Lung microvascular endothelial cell (primary cell): ENCODE results near the gene NEURL1B. TPM values are rescaled to one million over a fixed set of nuclear protein-coding genes. Genes with fewer than 3 reads are reported as not detected.

Experiments used
- DNase-seq, 2 donors: peaks; one replicate each; pipeline versions ENCODE4 v3.0.0 to v3.0.0-alpha.2; 2010; ENCODE audit warnings: low read depth in 2 of 2
- total RNA-seq: library from RNA; depleted of rRNA; stranded (reverse); fragments of >200 nt; gene quantifications from 2 replicates; pipeline ENCODE4 v1.2.1, GENCODE V29; 2014

NEURL1B gene
- total RNA-seq, 1 donor from 2014 or later, result 0.40 TPM

- no peak for DNase-seq
These were observed 30.4 kb upstream of the NEURL1B start for GRCh38 chr5:172610643-172611042.

DNA sequence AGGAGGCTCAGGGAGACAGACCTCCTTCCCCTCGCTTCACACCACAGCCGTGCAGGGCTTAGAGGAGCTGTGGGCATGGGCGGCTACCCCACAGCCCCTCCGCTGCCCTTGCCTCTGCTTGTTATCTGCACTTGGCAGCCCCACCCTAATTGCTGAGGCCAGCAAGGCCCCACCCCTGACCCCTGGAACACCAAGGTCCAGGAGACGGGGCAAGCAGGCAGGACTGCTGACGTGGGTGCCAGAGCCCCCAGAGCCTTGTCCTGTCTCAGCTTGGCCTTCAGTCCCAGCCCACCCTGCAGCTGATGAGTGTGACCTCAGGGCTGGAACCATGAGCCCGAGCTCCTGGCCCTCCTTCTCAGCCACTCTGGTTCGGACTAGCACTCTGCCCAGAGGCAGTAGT, 29.1 kb upstream of the NEURL1B start:
- no peak for DNase-seq

GRCh38 chr5:172612771-172613170, 28.3 kb upstream of the NEURL1B start:
- DNase-seq, result no peak

GRCh38 chr5:172616136-172616535, 24.9 kb upstream of the NEURL1B start:
- no peak for DNase-seq

GRCh38 chr5:172616730-172617129, 24.3 kb upstream of the NEURL1B start:
- DNase-seq, result no peak

DNA sequence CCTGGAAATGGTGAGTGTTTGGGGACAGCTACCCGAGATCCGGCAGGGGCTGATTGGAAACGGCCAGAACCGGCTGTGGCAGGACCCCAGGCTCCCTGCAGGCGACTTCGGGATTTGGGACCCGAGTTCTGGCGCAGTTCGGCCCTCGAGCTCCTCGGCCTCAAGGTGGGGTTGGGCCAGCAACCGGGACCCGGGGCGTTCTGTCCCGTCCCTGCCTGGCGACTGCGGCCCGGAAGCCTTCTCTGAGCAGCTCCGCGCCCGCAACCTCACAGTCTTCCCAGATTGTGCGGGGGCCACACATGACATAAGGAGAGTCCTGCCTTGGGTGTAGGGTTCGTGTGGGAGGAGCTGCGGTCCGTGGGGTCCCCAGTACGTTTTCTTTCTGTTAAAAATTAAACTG, 23.2 kb upstream of the NEURL1B start:
- DNase-seq, result no peak

DNA sequence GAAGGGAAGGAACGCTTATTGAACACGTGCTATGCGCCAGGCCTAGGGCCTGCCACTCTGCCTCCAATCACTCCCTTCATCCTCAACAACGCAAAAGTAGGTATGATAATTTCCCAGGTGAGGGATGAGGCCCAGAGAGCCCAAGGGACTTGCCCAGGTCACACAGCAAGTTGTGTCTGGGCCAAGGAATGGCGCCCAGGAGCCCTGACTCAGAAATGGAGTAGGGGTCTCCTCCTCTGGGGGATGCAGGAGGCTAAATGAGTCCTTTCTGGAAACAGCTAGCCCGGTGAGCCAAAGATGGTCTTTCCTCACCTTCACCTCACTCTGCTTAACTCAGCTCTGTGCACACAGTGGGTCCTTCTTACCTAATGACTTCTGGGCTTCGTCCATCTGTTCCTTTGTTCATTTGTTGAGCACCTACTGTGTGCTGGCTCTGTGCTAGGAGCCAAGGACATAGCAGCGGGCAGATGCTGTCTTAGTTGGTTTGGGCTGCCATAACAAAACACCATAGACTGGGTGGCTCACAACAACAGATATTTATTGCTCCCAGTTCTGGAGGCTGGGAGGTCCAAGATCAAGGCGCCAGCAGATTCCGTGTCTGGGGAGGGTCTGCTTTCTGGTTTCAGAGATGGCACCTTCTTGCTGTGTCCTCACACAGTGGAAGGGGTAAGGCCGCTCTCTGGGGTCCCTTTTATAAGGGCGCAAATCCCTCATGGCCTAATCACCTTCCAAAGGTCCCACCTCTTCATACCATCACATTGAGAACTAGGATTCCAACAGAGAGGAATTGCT, 22.3 kb upstream of the NEURL1B start:
- no peak for DNase-seq

- no peak for DNase-seq
These were observed 20.6 kb upstream of the NEURL1B start for GRCh38 chr5:172620506-172620905.

GRCh38 chr5:172622091-172623046, 18.7 kb upstream of the NEURL1B start:
- no peak for DNase-seq

GRCh38 chr5:172623313-172623980, 17.6 kb upstream of the NEURL1B start:
- DNase-seq, result no peak

GRCh38 chr5:172624083-172624995, 16.7 kb upstream of the NEURL1B start:
- no peak for DNase-seq

DNA sequence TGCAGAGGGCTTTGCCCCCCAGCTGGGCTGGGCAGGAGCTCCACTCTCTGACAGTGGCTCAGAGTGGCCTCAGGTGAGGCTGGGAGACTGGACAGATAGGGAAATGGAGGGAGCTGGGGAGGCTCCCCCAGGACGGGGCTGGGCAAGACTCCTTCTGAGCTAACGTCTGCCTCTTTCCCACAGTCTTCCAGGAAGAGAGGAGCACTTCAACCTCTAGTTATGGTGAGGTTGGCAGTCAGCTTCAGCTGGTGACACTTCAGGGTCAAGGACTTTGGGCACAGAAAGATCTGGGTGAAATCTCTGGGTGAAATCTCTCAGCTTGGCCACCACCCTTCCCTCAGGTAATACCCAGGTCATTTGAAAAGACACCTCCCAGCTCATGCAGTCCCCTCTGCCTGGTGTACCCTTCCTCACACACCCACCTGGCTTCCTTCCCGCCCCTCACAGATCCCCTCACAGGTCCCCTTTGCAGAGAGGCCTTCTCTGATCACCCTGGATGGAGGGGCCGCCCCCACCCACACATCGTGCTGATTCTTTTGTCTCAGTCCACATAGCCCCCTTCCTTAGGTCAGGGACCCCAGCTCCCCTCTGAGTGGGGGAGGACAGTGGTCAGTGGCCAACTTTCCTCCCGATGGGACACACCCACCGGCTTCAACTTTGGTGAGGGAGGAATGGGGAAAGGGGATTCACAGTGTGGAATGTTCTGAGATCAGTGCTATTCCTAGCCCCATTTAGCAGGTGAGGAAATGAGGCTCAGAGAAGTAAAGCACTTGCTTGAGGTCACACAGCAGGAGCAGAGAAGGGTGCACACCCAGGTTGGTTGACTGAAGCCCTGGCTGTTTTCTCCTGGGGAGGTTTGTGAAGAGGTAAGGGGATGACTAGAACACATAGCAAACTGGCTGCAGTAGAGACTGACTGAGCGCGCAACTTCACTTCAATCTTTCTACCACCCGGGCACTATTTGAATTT, 15.8 kb upstream of the NEURL1B start:
- DNase-seq, result no peak

DNA sequence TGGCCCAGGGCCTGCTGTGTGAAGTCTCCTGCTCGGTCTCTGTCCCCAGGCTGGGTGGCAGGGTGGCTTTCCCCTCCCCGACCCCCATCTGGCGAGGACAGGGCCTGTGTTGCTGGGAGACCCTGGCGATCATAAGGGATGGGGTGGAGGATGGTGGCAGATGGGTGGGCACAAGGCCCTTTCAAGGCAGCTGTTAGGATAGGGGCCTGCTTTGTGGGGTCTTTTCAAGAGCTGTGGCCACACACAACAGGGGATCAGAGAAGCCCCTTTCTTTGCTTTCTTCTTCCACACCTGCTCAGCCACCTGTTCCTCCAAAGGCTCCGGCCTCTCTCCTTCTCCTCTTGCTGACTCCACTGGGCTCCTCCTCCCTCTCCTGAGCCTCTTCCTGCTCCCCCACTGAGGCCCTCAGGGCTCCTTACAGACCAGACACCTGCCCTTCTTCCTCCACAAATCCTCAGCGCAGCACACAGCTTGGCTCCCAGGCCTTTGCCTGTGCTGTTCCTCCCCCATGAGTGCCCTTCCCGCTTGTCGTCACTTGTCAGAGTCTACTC, 15.0 kb upstream of the NEURL1B start:
- DNase-seq, result no peak

DNA sequence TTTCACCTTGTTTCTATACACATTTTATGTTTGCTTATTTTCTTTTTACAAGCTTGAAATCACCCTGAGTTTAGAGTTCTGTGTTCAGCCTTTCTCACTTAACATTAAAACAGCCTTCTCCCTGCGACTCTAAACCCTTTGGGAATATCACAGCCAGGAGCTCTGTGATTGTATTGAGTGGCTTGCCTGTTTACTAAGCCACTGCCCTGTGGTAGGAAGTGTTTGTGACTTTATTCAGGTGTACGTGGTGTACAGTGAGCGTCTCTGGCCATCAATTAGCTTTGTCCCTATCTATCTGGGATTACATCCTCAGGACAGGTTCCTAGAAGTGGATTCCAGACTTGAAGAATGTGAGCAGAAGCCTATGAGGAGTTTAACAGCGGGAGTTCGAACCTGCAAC, 11.0 kb upstream of the NEURL1B start:
- no peak for DNase-seq

GRCh38 chr5:172630482-172630881, 10.6 kb upstream of the NEURL1B start:
- no peak for DNase-seq

- no peak for DNase-seq
These were observed 10.1 kb upstream of the NEURL1B start for GRCh38 chr5:172630986-172631385.

- DNase-seq, result no peak
These were observed 8.5 kb upstream of the NEURL1B start for GRCh38 chr5:172632346-172633092.

- no peak for DNase-seq
These were observed 7.6 kb upstream of the NEURL1B start for GRCh38 chr5:172633403-172633970.
